ENCODE data around the gene CRACR2B.

Gene CRACR2B

GRCh38 chr11:844693-845644 lies 17.2 kb downstream of the CRACR2B start:
- peak; percentile 81 for DNase-seq (ENCODE audit: low spot score)
- no peak for TF ChIP-seq CTCF (IDR thresholded peaks at IDR 0.05; ENCODE audit: extremely low read depth, insufficient read depth, missing control alignments)
- in situ Hi-C loops (cut with MboI; ENCODE audit: low pct_unique_long_range_greater_than_20kb, low sequenced_read_pairs, unreplicated experiment), result no loop called here

GRCh38 chr11:845872-846495 lies 18.3 kb downstream of the CRACR2B start:
- no peak for DNase-seq (ENCODE audit: low spot score)
- TF ChIP-seq CTCF (IDR thresholded peaks at IDR 0.05; ENCODE audit: extremely low read depth, insufficient read depth, missing control alignments), result no peak
- in situ Hi-C loops (cut with MboI; ENCODE audit: low pct_unique_long_range_greater_than_20kb, low sequenced_read_pairs, unreplicated experiment), result no loop called here

GRCh38 chr11:846496-847098 lies 18.9 kb downstream of the CRACR2B start:
- in situ Hi-C loops (cut with MboI; ENCODE audit: low pct_unique_long_range_greater_than_20kb, low sequenced_read_pairs, unreplicated experiment), result no loop called here
- TF ChIP-seq CTCF (IDR thresholded peaks at IDR 0.05; ENCODE audit: extremely low read depth, insufficient read depth, missing control alignments), result no peak
- DNase-seq (ENCODE audit: low spot score), result no peak

- TF ChIP-seq CTCF (IDR thresholded peaks at IDR 0.05; ENCODE audit: extremely low read depth, insufficient read depth, missing control alignments), result no peak
- in situ Hi-C loops (cut with MboI; ENCODE audit: low pct_unique_long_range_greater_than_20kb, low sequenced_read_pairs, unreplicated experiment), result no loop called here
- DNase-seq (ENCODE audit: low spot score), result no peak
Observed at GRCh38 chr11:847876-848275, 20.2 kb downstream of the CRACR2B start.

GRCh38 chr11:848380-848931 lies 20.7 kb downstream of the CRACR2B start:
- peak; percentile 94 for DNase-seq (ENCODE audit: low spot score)
- in situ Hi-C loops (cut with MboI; ENCODE audit: low pct_unique_long_range_greater_than_20kb, low sequenced_read_pairs, unreplicated experiment), result no loop called here
- peak; percentile 96 for TF ChIP-seq CTCF (IDR thresholded peaks at IDR 0.05; ENCODE audit: extremely low read depth, insufficient read depth, missing control alignments)

- peak; percentile 91 for DNase-seq (ENCODE audit: low spot score)
- in situ Hi-C loops (cut with MboI; ENCODE audit: low pct_unique_long_range_greater_than_20kb, low sequenced_read_pairs, unreplicated experiment), result no loop called here
- no peak for TF ChIP-seq CTCF (IDR thresholded peaks at IDR 0.05; ENCODE audit: extremely low read depth, insufficient read depth, missing control alignments)
Observed at GRCh38 chr11:849104-849824, 21.5 kb downstream of the CRACR2B start.
